Globus pallidus (tissue), 1 donor: ENCODE data around the gene CDH4.
A peak's percentile ranks its signal among the peaks of the same experiment; 100 is the strongest.

ENCODE experiments used
- DNase-seq: peaks from one replicate; pipeline ENCODE4 v3.0.0-alpha.2; 2015; ENCODE audit warnings: low spot score

CDH4 gene

GRCh38 chr20:61884571-61885389 lies 632.7 kb downstream of the CDH4 start:
- DNase-seq = no peak

- no peak for DNase-seq
These were observed 634.0 kb downstream of the CDH4 start for GRCh38 chr20:61885759-61886715.

- peak; percentile 38 for DNase-seq
These were observed 634.9 kb downstream of the CDH4 start for GRCh38 chr20:61886721-61887595.

GRCh38 chr20:61887596-61888093 lies 635.6 kb downstream of the CDH4 start:
- no peak for DNase-seq

GRCh38 chr20:61888101-61888865 lies 636.2 kb downstream of the CDH4 start:
- DNase-seq = no peak

- DNase-seq = no peak
These were observed 637.6 kb downstream of the CDH4 start for GRCh38 chr20:61889659-61890058.

- no peak for DNase-seq
These were observed 638.1 kb downstream of the CDH4 start for GRCh38 chr20:61890210-61890609.

GRCh38 chr20:61891476-61891875 lies 639.4 kb downstream of the CDH4 start:
- DNase-seq = no peak

- DNase-seq = no peak
These were observed 640.0 kb downstream of the CDH4 start for GRCh38 chr20:61891916-61892649.

- DNase-seq = no peak
These were observed 643.0 kb downstream of the CDH4 start for GRCh38 chr20:61895016-61895415.

GRCh38 chr20:61895686-61896057 lies 643.6 kb downstream of the CDH4 start:
- DNase-seq = no peak

- DNase-seq = peak; percentile 51
These were observed 644.2 kb downstream of the CDH4 start for GRCh38 chr20:61896058-61896961.

- DNase-seq = no peak
These were observed 645.6 kb downstream of the CDH4 start for GRCh38 chr20:61897401-61898295.

GRCh38 chr20:61898405-61898804 lies 646.3 kb downstream of the CDH4 start:
- DNase-seq = no peak

- peak; percentile 9 for DNase-seq
These were observed 648.2 kb downstream of the CDH4 start for GRCh38 chr20:61900011-61900944.

- DNase-seq = no peak
These were observed 648.9 kb downstream of the CDH4 start for GRCh38 chr20:61900945-61901293.
